ENCODE data around the gene WDR36. TPM values are rescaled to one million over a fixed set of nuclear protein-coding genes. Genes with fewer than 3 reads are reported as not detected.

The WDR36 gene
- total and polyA plus RNA-seq, 9 of the 15 experiments (the other 6 are each of a cell fraction or from before 2014, with no cell fraction given), result 25.7 to 68.0 (median 41.5) TPM

GRCh38 chr5:111092062-111092853, at the start of gene WDR36 (continued):
- peak; percentile 40 for TF ChIP-seq VEZF1 (CRISPR knock-in tag; IDR thresholded peaks at IDR 0.05)
- TF ChIP-seq ZNF589 (CRISPR knock-in tag; IDR thresholded peaks at IDR 0.05; ENCODE audit: low read depth), result peak; percentile 92
- no peak for TF ChIP-seq ZNF274 (IDR thresholded peaks at IDR 0.05; ENCODE audit: borderline replicate concordance, low read depth, low read length)
- peak; percentile 88 for TF ChIP-seq E2F8 (IDR thresholded peaks at IDR 0.05; ENCODE audit: low read depth, partially characterized antibody)
- peak; percentile 91 for TF ChIP-seq AFF4 (CRISPR knock-in tag; IDR thresholded peaks at IDR 0.05)
- no peak; the same call in 1 of the 2 replicates for TF ChIP-seq ZNF644 (tag; IDR thresholded peaks at IDR 0.05; ENCODE audit: low read depth)
- peak; percentile 20; the same call in 1 of the 2 replicates for TF ChIP-seq TFE3 (CRISPR knock-in tag; IDR thresholded peaks at IDR 0.05)
- TF ChIP-seq ZNF398 (CRISPR knock-in tag; IDR thresholded peaks at IDR 0.05), result no peak
- no peak for TF ChIP-seq KLF1 (tag; IDR thresholded peaks at IDR 0.05)
- TF ChIP-seq ZNF696 (CRISPR knock-in tag; conservative IDR thresholded peaks at IDR 0.05), result no peak
- no peak for TF ChIP-seq ZNF780A (CRISPR knock-in tag; IDR thresholded peaks at IDR 0.05)
- TF ChIP-seq HNRNPL (IDR thresholded peaks at IDR 0.05; ENCODE audit: low read depth, low read length), result no peak
- peak; percentile 73; the same call in 1 of the 2 replicates for TF ChIP-seq ZNF175 (CRISPR knock-in tag; IDR thresholded peaks at IDR 0.05; ENCODE audit: low read depth)
- TF ChIP-seq RUNX1 (IDR thresholded peaks at IDR 0.05; ENCODE audit: low read depth), result peak; percentile 55
